Parathyroid adenoma (tissue), 2 donors: ENCODE data around the gene NCOR1.

Experiments
- H2AFZ ChIP-seq: fragments of 300-600 bp; sonication (generic); one replicate; pipeline ENCODE4 v1.7.0; 2017; ENCODE audit warnings: antibody characterized with exemption, mild to moderate bottlenecking
- H3K27ac ChIP-seq: fragments of 300-600 bp; sonication (generic); one replicate; pipeline ENCODE4 v1.7.0; 2017
- H3K27me3 ChIP-seq: fragments of 300-600 bp; sonication (generic); one replicate; pipeline ENCODE4 v1.7.0; 2017; ENCODE audit warnings: low read length; ENCODE audit not compliant: control insufficient read depth, insufficient read depth
- H3K36me3 ChIP-seq: fragments of 300-600 bp; sonication (generic); one replicate; pipeline ENCODE4 v1.7.0; 2017; ENCODE audit warnings: low read length; ENCODE audit not compliant: control insufficient read depth, insufficient read depth
- H3K4me1 ChIP-seq: fragments of 300-600 bp; sonication (generic); one replicate; pipeline ENCODE4 v1.7.0; 2017; ENCODE audit warnings: control low read depth
- H3K4me2 ChIP-seq: fragments of 300-600 bp; sonication (generic); one replicate; pipeline ENCODE4 v1.7.0; 2017; ENCODE audit warnings: low read length
- H3K4me3 ChIP-seq: fragments of 300-600 bp; sonication (generic); one replicate; pipeline ENCODE4 v1.7.0; 2017; ENCODE audit warnings: low read depth, low read length
- H3K79me2 ChIP-seq: fragments of 300-600 bp; sonication (generic); one replicate; pipeline ENCODE4 v1.7.0; 2017; ENCODE audit warnings: control low read depth
- H3K9ac ChIP-seq: fragments of 300-600 bp; sonication (generic); one replicate; pipeline ENCODE4 v1.7.0; 2017; ENCODE audit warnings: mild to moderate bottlenecking
- H3K9me3 ChIP-seq: fragments of 300-600 bp; sonication (generic); one replicate; pipeline ENCODE4 v1.7.0; 2017; ENCODE audit warnings: low read length; ENCODE audit not compliant: control insufficient read depth
- TF ChIP-seq, protein P1 (sequence below): fragments of 300-600 bp; sonication (generic); IDR thresholded peaks from one replicate; pipeline ENCODE4 v1.7.0; 2017; ENCODE audit warnings: antibody characterized with exemption, mild to moderate bottlenecking
- donor health status: primary hyperparathyroidism.

NCOR1 gene

GRCh38 chr17:16135461-16135860 is 79.9 kb downstream of the NCOR1 start:
- TF ChIP-seq, protein P1, sequence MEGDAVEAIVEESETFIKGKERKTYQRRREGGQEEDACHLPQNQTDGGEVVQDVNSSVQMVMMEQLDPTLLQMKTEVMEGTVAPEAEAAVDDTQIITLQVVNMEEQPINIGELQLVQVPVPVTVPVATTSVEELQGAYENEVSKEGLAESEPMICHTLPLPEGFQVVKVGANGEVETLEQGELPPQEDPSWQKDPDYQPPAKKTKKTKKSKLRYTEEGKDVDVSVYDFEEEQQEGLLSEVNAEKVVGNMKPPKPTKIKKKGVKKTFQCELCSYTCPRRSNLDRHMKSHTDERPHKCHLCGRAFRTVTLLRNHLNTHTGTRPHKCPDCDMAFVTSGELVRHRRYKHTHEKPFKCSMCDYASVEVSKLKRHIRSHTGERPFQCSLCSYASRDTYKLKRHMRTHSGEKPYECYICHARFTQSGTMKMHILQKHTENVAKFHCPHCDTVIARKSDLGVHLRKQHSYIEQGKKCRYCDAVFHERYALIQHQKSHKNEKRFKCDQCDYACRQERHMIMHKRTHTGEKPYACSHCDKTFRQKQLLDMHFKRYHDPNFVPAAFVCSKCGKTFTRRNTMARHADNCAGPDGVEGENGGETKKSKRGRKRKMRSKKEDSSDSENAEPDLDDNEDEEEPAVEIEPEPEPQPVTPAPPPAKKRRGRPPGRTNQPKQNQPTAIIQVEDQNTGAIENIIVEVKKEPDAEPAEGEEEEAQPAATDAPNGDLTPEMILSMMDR, result no peak
- Histone ChIP-seq H3K27ac (no peak overlapping the region), H3K27me3 (no peaks in the 10 kb centered on the region), H3K4me3 (no peak overlapping the region), H3K4me1 (no peaks in the 10 kb centered on the region), H3K36me3 (no peaks in the 10 kb centered on the region), H2AFZ (no peak overlapping the region), H3K9ac (no peak overlapping the region), H3K9me3 (no peaks in the 10 kb centered on the region), H3K4me2 (no peak overlapping the region), H3K79me2 (no peaks in the 10 kb centered on the region)

DNA sequence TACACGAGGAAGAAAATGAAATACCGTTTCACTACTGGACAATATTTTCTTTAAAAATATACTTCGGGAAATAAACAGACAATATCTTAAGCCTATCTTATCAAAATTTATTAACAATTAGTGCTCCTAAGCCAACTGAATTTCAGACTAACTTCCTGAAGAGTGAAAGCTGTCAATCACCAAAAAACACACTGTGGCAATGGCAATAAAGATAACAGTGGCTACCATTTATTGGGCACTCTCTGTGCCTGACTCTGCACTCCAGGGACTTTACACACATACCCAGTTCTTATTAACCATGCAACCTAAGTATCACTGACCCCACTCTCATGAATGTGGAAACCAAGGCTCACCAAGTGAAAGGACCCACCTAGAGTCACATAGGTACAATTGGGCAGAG is 83.7 kb downstream of the NCOR1 start:
- H3K79me2 ChIP-seq, result no peaks in the 10 kb centered on the region
- no peak overlapping the region for H3K4me3 ChIP-seq
- TF ChIP-seq, protein P1, result no peak
- H3K4me2 ChIP-seq, result no peak overlapping the region
- H3K27ac ChIP-seq, result no peak overlapping the region
- no peaks in the 10 kb centered on the region for H3K9me3 ChIP-seq
- H3K9ac ChIP-seq, result no peak overlapping the region
- no peak overlapping the region for H2AFZ ChIP-seq
- peaks cover 11% of the 10 kb centered on the region for H3K4me1 ChIP-seq
- H3K36me3 ChIP-seq, result no peaks in the 10 kb centered on the region
- no peaks in the 10 kb centered on the region for H3K27me3 ChIP-seq

- no peaks in the 10 kb centered on the region for H3K36me3 ChIP-seq
- no peak overlapping the region for H3K9ac ChIP-seq
- H3K4me1 ChIP-seq, result peaks cover 11% of the 10 kb centered on the region
- TF ChIP-seq, protein P1, result no peak
- H3K9me3 ChIP-seq, result no peaks in the 10 kb centered on the region
- no peaks in the 10 kb centered on the region for H3K79me2 ChIP-seq
- no peak overlapping the region for H3K4me3 ChIP-seq
- peak overlapping the region; percentile 5 for H3K27ac ChIP-seq
- H2AFZ ChIP-seq, result no peak overlapping the region
- no peak overlapping the region for H3K4me2 ChIP-seq
- no peaks in the 10 kb centered on the region for H3K27me3 ChIP-seq
These were observed 85.7 kb downstream of the NCOR1 start for GRCh38 chr17:16129441-16130205.

DNA sequence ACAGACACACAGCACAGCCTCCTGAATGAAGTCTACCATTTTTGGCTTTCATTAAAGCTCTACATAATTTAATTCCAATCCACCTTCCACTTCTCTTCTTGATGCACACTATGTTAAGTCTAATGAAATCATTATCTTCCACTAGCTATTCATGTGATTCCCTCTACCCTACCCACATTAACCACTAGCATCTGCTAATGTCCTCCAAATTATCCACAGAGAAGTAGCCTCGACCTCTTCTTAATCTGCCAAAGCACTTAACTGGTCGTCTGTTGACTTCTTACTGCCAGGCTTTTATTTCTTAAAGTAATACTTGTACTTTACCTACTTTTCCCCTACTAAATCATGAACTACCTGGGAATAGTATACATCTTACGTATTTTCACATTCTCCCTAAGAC is 91.8 kb downstream of the NCOR1 start:
- no peaks in the 10 kb centered on the region for H3K36me3 ChIP-seq
- no peak overlapping the region for H3K27ac ChIP-seq
- no peaks in the 10 kb centered on the region for H3K79me2 ChIP-seq
- H3K4me3 ChIP-seq, result no peak overlapping the region
- H3K4me1 ChIP-seq, result peaks cover 5% of the 10 kb centered on the region
- H2AFZ ChIP-seq, result no peak overlapping the region
- H3K9ac ChIP-seq, result no peak overlapping the region
- TF ChIP-seq, protein P1, result no peak
- no peaks in the 10 kb centered on the region for H3K27me3 ChIP-seq
- no peak overlapping the region for H3K4me2 ChIP-seq
- no peaks in the 10 kb centered on the region for H3K9me3 ChIP-seq
